DMS114 treated with DMSO at 0.1 percent for 48 hours (cell line): ENCODE data around the gene CYP4F2.
"Not testable (repeated sequence)": the region's sequence is repeated elsewhere in the genome, so short reads cannot be mapped to it uniquely, and the experiment has no call there.

ENCODE experiments used
- DNase-seq: peaks from one replicate; lab custom pipeline; 2025; ENCODE audit not compliant: unreplicated experiment; lab: John Stamatoyannopoulos, UW

Gene CYP4F2

DNA sequence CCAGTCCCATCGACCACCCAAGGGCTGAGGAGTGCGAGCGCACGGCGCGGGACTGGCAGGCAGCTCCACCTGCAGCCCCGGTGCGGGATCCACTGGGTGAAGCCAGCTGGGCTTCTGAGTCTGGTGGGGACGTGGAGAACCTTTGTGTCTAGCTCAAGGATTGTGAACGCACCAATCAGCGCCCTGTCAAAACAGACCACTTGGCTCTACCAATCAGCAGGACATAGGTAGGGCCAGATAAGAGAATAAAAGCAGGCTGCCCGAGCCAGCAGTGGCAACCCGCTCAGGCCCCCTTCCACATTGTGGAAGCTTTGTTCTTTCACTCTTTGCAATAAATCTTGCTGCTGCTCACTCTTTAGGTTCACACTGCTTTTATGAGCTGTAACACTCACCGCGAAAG lies 2.2 kb upstream of the CYP4F2 start:
- not testable (repeated sequence) for DNase-seq

DNA sequence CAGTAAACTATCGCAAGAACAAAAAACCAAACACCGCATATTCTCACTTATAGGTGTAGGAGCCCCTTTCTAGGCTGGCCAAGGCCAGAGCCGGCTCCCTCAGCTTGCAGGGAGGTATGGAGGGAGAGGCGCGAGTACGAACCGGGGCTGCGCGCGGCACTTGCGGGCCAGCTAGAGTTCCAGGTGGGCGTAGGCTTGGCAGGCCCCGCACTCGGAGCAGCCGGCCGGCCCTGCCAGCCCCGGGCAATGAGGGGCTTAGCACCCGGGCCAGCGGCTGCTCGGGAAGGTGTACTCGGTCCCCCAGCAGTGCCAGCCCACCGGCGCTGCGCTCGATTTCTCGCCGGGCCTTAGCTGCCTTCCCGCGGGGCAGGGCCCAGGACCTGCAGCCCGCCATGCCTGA lies 1.7 kb upstream of the CYP4F2 start:
- DNase-seq, result not testable (repeated sequence)

DNA sequence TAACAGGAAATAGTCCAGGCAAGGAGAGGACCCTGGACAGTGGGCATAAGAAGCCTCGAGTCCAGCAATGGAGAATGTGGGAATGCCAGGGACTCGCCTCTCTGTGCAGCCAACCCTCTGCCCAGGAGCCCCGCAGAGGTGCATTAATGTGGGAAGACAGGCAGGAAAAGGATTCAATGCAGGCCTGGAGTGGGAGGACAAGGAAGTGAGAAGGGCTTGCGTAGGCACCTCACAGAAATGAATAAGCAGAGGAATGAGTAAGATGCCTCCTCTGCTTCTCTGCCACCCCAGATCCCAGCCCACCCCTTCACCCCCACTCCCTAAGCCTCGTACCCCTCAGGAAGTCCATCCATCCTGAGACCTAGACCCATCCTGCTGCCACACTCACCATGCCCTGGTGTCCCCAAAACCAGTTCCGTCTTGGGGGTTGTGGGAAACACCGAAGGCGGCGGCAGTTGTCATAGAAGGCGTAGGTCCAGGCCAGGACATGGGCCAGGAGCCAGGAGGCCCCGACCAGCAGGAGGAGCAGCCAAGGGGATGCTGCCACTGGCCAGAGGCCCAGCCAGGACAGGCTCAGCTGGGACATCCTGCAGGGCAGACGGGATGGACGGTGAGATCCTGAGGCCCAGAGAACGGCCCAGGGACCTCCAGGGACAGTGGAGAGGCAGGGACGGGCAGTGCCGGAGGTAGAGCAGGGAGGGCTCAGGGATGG lies 692 bp downstream of the CYP4F2 start:
- DNase-seq, result no peak

DNA sequence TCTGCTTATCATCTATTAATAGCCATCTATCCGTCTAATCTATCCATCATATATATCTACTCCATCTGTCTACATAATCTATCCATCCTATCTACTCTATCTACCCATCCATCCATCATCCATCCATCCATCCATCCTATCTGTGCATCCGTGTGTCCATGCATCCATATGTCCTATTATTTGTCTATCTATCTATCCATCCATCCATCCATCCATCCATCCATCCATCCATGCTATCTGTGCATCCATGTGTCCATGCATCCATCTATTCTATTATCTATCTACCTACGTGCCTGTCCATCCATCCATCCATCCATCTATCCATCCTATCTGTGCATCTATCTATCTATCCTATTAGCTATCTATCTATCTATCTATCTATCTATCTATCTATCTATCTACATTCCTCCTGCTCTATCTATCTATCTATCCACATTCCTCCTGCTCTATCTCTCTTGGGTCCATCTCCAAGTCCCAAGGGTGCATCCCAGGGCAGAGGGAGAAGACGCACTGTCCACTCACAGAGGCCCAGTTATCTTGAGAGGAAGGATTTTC lies 1.9 kb downstream of the CYP4F2 start:
- DNase-seq, result no peak

DNA sequence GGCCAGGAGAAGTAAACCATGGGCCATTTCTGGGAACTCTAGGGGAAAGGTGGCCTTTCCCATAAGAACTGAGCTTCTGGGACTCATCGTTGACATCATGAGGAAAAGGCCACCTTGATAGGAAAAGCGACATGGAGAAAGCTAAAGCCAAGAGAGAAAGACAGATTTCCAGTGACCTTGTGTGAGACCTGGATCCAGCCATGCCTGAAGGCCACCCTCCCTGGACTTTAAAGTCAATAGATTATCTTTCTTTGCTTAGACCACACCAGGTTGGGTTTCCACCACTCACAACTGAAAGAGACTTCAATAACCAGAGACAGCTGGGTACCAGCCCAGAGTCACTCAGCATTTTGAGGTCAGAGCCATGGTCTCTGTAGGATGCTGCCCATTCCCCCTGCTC lies 3.5 kb downstream of the CYP4F2 start:
- DNase-seq, result no peak

DNA sequence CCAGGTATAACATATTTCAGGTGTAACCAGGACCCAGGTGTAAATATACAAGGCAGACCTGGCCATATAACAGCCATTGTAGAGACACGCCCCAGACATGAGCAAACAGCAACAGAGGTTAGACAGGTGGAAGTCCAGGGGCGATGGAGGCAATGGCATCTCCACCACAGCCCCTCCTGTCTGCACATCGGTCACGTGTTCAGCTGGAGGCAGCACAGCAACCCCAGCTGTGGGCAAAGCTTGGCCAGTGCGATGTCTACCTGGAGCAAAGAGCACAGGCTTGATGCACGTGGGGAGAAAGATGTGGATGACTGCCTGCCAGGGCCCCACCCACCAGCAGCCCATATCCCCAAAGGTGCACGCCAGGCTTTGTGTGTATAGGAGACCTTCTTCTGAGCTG lies 4.4 kb downstream of the CYP4F2 start:
- no peak for DNase-seq

DNA sequence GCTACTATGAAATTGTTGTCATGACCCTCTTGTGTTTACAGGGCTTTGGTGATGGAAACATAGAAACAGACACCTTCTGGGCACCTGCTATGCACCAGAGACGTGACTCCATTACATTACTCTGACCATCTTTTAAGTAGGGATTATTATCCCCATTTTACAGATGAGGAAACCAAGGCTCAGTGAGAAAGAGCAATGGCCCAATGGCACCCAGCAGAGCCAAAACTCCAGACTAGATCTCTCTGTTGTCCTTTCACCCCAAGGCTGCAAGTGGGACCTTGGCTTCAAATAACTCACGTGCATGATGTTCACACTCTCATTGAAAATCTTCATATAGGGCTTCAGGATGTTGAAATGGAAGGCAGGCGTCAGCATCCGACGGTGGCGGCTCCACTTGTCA lies 5.9 kb downstream of the CYP4F2 start:
- DNase-seq, result no peak

DNA sequence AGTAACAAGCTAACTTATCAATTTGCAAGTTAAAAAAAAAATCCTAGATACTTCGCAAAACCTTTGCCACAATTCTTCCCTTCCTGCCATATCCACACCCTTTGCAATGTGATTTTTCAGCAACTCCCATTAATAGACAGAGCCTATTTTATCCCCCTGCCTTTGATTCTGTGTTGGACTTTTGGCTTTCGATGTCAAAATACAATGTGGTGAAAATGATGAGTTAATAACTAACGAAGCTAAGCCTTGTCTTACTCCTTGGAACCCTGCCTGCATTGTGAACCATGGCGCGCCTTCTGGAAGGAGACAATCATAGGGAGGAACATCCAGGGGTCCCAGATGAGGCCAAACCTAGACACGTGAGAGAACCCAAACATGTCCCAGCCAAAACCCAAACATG lies 6.4 kb downstream of the CYP4F2 start:
- no peak for DNase-seq

DNA sequence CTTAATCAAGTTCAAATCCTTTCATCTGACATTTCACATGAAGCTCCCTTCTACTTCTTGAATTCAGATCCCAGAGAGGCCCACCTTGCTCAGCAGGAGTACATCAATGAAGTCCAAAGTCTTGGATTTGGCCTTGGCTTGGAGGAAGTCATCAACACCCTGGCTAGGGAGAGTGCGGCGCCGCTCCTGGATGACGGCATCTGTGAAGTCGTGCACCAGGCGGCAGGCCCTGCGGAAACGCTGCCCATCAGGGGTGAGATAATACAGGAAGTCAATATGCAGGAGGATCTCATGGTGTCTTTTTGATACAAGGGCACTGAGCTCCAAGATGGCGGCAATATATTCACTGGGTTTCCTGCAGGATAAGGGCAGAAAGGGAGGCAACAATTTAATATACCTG lies 8.5 kb downstream of the CYP4F2 start:
- not testable (repeated sequence) for DNase-seq

DNA sequence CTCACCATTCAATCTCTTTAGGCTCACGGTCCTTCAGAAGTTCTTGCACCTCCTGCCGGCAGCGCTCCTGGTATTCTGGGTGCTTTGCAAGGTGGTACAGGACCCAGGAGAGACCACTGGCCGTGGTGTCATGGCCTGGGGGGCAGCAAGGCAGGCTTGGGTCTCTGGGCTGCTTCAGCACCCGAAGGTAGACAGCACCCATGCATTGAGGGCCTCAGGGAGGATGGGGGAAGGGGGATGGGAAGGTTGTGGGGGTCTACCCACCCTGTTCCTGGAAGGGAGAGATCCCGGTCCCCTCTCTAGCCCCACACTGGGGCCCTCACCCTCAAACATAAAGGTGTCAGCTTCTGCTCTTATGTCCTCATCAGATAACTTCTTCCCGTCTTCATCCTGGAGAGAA lies 12.0 kb downstream of the CYP4F2 start:
- no peak for DNase-seq

DNA sequence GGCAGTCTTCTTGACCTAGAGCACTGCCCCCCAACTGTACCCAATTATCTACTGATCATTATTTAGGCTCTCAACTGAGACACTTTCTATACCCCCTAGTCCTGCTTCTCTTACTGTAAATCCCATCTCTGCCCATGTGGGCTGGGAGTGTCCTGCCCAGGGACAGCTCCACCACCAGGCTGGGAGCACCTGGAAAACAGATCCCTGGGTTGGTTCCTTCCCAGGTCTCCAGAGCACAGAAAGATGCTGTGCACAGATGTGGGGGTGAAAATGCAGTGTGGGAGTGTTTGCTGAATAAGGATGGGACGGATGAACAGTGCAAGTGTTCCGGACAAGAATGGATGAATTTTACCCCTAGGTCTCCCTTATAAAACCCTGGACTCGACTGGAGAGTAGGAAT lies 12.7 kb downstream of the CYP4F2 start:
- no peak for DNase-seq

DNA sequence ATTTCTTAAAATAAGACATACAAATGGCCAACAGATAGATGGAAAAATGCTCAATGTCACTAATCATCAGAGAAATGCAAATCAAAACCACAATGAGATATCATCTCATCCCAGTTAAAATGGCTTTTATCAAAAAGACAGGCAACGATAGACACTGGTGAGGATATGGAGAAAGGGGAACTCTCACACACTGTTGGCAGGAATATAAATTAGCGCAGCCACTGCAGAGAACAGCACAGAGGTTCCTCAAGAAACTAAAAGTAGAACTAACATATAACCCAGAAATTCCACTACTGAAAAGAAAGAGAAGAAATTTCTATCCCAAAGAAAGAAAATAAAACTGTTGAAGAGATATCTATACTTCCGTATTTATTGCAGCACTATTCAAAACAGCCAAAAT lies 14.5 kb downstream of the CYP4F2 start:
- not testable (repeated sequence) for DNase-seq

DNA sequence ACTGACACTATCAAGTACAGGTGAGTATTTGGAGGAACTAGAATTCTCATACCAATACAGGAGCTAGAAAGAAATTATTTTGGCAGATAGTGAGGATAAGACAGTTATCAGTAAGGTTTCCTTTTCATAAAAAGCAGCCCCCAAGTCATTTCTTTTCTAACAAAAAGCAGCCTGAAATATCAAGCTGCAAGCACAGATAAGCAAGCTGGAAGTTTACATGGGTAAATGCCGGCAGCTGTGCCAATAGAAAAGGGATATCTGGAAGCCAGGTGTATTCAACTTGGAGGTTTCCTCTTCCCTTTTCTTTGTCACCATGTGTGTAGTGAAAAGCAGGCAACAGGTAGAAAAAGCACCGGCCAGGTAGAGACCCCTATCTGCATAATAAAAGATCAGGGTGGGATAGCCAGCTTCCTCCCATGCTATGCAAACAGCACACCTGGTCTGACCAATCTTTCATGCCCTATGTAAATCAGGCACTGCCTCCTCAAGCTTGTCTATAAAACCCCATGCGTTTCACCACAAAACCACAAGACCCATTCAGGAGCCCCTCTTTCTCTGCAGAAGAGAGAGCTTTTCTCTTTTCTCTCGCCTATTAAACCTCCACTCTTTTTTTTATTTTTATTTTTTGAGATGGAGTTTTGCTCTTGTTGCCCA lies 22.9 kb downstream of the CYP4F2 start:
- no peak for DNase-seq

DNA sequence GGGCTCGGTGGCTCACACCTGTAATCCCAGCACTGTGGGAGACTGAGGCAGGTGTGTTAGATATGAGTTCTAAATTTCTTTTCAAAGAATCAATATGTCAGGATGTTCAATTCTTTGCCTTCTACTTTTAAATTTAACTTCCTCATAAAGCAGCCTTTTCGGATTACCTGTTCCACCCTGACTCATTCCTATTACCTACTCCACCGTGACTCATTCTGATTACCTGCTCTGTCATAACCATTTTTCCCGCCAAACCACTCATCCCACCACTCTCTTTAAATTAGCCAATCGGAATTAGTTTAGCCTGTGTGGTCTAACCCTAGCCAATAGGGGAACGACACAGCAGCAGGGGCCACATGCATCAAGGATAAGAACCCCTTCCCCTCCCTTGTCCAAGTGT lies 24.1 kb downstream of the CYP4F2 start:
- not testable (repeated sequence) for DNase-seq

DNA sequence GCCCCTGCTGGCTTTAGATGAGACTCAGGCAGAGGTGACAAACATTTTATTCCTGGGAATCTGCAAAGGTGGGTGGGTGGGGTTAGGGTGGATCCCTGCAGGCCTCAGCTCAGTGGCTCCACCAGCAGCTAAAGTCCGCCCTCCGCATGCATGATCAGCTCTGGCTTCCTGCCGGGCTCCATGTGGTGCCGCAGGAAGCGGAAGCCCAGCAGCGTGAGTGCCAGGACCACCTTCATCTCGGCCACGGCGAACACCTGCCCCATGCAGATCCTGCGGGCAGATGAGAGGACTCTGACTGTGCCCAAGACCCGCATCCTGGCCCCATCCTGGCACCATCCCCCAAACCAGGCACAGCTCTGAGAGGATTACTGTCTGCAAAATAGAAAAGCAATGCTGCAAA lies 26.3 kb downstream of the CYP4F2 start:
- DNase-seq, result no peak

DNA sequence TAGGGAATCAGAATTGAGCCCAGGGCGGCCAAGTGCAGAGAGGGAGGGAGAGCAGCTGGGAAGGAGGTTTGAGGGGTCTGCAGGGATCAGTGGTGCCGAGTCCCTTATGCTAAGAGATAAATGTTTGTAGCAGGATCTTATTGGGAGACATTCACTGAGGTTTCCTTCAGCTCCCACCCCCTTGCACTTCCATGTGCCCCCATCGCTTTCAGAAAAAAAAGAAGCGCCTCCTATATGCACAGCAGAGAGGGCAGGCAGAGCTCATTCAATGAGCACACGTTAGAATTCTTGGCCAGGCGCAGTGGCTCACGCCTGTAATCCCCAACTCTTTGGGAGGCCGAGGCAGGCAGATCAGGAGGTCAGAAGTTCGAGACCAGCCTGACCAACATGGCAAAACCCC lies 28.0 kb downstream of the CYP4F2 start:
- no peak for DNase-seq

DNA sequence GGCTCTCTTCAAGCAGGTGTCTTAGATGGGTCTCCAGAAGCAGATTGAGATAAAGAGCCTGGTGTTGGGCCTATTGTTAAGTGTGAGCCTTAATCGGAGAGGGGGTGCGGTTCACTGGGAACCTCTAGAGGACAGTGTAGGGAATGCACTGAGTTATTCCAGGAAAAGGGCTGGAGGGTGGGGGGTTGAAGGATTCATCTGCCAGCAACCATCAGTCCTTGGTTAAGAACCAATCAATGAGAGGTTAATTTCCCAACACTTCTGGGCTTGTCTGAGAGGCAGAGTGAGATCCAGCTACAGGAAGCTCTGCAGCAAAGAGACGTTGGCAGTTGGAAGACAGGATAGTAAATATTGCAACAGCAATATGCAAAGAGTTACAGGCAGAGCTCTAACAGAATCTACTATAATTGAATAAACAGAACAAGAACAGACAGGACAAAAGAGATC lies 28.7 kb downstream of the CYP4F2 start:
- peak; percentile 50 for DNase-seq

DNA sequence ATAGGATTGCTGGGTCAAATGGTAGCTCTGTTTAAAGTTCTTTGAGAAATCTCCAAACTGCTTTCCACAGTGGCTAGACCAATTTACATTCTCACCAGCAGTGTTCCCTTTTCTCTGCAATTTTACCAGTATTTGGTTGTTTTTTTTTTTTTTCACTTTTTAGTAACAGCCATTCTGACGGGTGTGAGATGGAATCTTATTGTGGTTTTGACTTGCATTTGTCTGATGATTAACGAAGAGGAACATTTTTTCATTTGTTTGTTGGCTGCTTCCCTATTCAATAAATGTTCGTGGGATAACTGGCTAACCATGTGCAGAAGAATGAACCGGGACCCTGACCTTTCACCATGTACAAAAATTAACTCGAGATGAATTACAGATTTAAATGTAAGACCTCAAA lies 31.2 kb downstream of the CYP4F2 start:
- DNase-seq, result no peak

DNA sequence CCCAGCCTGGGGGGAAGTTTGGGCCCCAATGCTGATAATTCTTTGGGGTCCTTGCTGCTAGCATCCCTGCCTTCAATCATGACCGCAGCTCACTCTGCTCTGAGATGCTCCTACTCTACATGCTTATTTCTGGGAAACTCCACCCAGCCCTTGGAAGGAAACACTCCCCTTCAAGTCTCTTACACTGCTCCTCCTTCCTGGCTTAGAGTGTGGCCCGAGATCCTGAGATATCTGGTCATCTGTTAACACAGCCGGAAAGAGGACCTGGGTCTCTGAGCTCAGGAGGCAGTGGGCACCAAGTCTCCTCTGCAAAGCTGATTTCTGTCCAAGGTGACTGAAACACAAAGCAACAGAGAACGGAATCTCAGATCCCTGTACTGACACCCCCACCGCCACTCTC lies 33.0 kb downstream of the CYP4F2 start:
- DNase-seq, result no peak

DNA sequence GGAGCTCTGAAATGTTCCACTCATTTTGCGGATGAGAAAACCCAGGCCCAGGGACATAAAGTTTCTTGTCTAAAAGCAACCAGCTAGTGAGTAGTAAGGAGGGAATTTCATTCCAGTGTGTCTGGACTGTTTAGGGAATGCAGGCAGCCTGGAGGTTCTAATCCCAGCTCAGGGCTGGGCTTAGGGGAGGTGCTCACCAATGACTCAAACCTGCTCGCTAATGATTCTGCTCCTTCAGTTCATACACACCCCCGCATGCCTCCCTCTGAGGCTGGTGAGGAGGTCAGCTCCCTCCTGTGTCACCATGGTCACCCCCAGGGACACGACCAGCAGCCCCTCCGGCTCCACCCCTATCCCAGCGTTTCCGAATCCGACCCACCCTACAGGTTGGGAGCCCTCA lies 34.6 kb downstream of the CYP4F2 start:
- DNase-seq, result no peak

DNA sequence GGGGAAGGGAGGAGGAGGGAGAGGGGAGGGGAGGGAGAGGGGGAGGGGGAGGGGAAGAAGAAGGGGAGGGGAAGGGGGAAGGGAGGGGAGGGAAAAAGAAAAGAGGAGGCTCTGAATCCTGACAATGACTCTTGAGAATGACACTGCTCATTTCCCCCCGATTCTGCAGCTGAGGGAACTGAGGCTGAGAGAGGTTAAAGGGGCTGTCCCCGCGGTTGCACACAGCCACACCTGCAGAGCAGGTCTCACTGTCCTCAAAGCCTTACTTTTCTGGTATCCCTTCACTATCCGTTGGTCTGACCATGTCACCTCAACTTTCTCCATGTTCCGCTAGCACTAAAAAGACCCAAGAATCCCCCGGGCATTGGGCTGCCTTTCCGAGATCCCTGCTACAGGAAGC lies 35.4 kb downstream of the CYP4F2 start:
- no peak for DNase-seq

DNA sequence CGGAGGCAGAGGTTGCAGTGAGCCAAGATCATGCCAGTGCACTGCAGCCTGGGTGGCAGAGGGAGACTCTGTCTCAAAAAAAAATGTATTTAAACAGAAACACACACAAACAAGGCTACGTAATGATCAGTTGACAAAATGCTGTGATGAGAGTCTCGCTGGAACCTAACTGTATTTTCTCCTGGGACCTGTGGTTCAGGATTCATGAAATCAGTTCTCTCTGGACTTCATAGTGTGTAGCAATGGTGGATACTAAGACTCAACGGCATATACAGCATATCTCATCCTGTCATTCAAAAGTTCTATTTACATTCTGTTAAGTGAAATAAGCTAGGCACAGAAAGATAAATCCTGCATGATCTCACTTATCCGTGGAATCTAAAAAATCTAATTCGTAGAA lies 37.4 kb downstream of the CYP4F2 start:
- no peak for DNase-seq

DNA sequence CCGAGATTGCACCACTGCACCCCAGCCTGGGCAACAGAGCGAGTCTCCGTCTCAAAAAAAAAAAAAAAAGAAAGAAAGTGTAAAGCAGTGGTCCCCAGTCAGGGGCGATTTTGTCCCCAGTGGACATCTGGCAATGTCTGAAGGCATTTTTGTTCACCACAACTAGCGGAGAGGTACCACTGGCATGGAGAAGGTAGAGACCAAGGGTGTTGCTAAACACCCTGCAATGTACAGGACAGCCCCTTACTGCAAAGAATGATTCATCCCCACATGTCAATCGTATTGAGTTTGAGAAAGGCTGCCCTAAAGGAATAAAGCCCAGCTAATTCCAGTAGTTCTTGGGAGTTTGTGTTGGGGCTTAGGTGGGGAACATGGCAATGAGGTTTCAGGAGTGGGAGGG lies 38.7 kb downstream of the CYP4F2 start:
- no peak for DNase-seq
